ENCODE data around the gene TJP3. TPM values are rescaled to one million over a fixed set of nuclear protein-coding genes. Genes with fewer than 3 reads are reported as not detected.
"Not testable (repeated sequence)": the region's sequence is repeated elsewhere in the genome, so short reads cannot be mapped to it uniquely, and the experiment has no call there.

Gene TJP3
- total and polyA plus RNA-seq, 9 donors: 0.18 to 24.4 (median 2.8) TPM; not detected in 2

- H3K4me3 ChIP-seq: no peak overlapping the region
- no peak overlapping the region for H3K27ac ChIP-seq
- peak in 1 of 5 donors; percentile 13 for DNase-seq
- 86 to 92% (median 90%) methylated on average over 12 of the region's 12 CpGs for WGBS, 3 donors
- no peaks in the 10 kb centered on the region for H3K36me3 ChIP-seq
- no peaks in the 10 kb centered on the region for H3K9me3 ChIP-seq
- no peaks in the 10 kb centered on the region for H3K27me3 ChIP-seq
- no peak for TF ChIP-seq EP300 (IDR thresholded peaks at IDR 0.05)
- no peak for TF ChIP-seq CTCF (IDR thresholded peaks at IDR 0.05)
- TF ChIP-seq POLR2A (IDR thresholded peaks at IDR 0.05): no peak
- intact Hi-C loops (cut with DNase I): no loop called here
- peaks cover 3% of the 10 kb centered on the region for H3K4me1 ChIP-seq (ENCODE audit: insufficient read depth)
These were observed 56.9 kb downstream of the TJP3 start for GRCh38 chr19:3765121-3765520.

GRCh38 chr19:3765757-3766156, 57.6 kb downstream of the TJP3 start:
- H3K27me3 ChIP-seq; H3K4me1 ChIP-seq (ENCODE audit: insufficient read depth); H3K36me3 ChIP-seq; H3K4me3 ChIP-seq; DNase-seq; intact Hi-C loops (cut with DNase I); H3K9me3 ChIP-seq; H3K27ac ChIP-seq: not testable (repeated sequence)
- 91 to 95% (median 92%) methylated on average over 5 of the region's 5 CpGs for WGBS, 3 donors

GRCh38 chr19:3766520-3766919, 58.3 kb downstream of the TJP3 start:
- DNase-seq: no peak
- no peaks in the 10 kb centered on the region for H3K27me3 ChIP-seq
- no peak overlapping the region for H3K4me3 ChIP-seq
- peaks cover 5% of the 10 kb centered on the region for H3K4me1 ChIP-seq (ENCODE audit: insufficient read depth)
- no peaks in the 10 kb centered on the region for H3K9me3 ChIP-seq
- intact Hi-C loops (cut with DNase I): no loop called here
- TF ChIP-seq EP300 (IDR thresholded peaks at IDR 0.05): no peak
- TF ChIP-seq POLR2A (IDR thresholded peaks at IDR 0.05): no peak
- TF ChIP-seq CTCF (IDR thresholded peaks at IDR 0.05): no peak
- no peak overlapping the region for H3K27ac ChIP-seq
- WGBS, 3 donors: 92 to 94% (median 93%) methylated on average over 7 of the region's 7 CpGs
- no peaks in the 10 kb centered on the region for H3K36me3 ChIP-seq

- Histone ChIP-seq H3K27me3 (no peaks in the 10 kb centered on the region), H3K36me3 (no peaks in the 10 kb centered on the region), H3K9me3 (no peaks in the 10 kb centered on the region), H3K4me1 (ENCODE audit: insufficient read depth) (peaks cover 2% of the 10 kb centered on the region), H3K27ac (no peak overlapping the region), H3K4me3 (no peak overlapping the region)
- intact Hi-C loops (cut with DNase I): no loop called here
- 83 to 84% (median 84%) methylated on average over 23 of the region's 23 CpGs for WGBS, 3 donors
- TF ChIP-seq CTCF (IDR thresholded peaks at IDR 0.05) (no peak), EP300 (IDR thresholded peaks at IDR 0.05) (no peak), POLR2A (IDR thresholded peaks at IDR 0.05) (no peak)
- no peak for DNase-seq
These were observed 58.9 kb downstream of the TJP3 start for GRCh38 chr19:3767050-3767449.

GRCh38 chr19:3768015-3768747, 60.0 kb downstream of the TJP3 start:
- TF ChIP-seq EP300 (IDR thresholded peaks at IDR 0.05): no peak
- no peak for TF ChIP-seq POLR2A (IDR thresholded peaks at IDR 0.05)
- TF ChIP-seq CTCF (IDR thresholded peaks at IDR 0.05): no peak
- no peak overlapping the region for H3K27ac ChIP-seq
- no peaks in the 10 kb centered on the region for H3K9me3 ChIP-seq

More at GRCh38 chr19:3768015-3768747, 60.0 kb downstream of the TJP3 start:
- no peak overlapping the region for H3K4me3 ChIP-seq
- 85 to 87% (median 87%) methylated on average over 24 to 25 of the region's 25 CpGs for WGBS, 3 donors
- no peaks in the 10 kb centered on the region for H3K36me3 ChIP-seq
- H3K27me3 ChIP-seq: no peaks in the 10 kb centered on the region
- peaks cover 2% of the 10 kb centered on the region for H3K4me1 ChIP-seq (ENCODE audit: insufficient read depth)
- intact Hi-C loops (cut with DNase I): no loop called here
- DNase-seq: no peak
